ENCODE measurements around the gene TENM4.

GRCh38 chr11:78683774-78684173, 757.1 kb downstream of the TENM4 start:
- TF ChIP-seq L3MBTL2 (conservative IDR thresholded peaks at IDR 0.05): no peak
- TF ChIP-seq TARDBP (IDR thresholded peaks at IDR 0.05): no peak

Measured in HEK293T (cell line).